Measurements from ENCODE around the gene SYNE1. TPM values are rescaled to one million over a fixed set of nuclear protein-coding genes. Genes with fewer than 3 reads are reported as not detected.

SYNE1 gene
- total RNA-seq, 1 donor from 2014 or later: 233 TPM

DNA sequence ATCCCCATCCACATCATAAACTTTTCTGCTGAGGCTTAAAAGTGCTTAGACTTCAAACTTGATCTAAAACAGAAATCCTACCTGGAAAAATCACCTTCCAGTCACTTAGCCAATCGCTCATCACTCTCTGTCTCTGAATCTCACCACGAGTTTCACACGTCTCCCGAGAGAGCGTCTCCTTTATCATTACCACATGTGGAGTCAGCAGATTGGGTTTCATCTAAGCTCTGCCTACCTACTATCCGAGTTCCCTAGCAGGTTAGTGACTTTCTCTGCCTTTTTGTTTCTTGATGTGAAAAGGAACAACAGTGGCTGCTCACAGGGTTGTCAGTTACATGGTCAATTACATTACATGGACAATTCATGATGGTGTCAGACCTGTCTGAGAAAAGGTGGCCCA, 543.5 kb downstream of the SYNE1 start:
- no peaks in the 10 kb centered on the region for H3K9me3 ChIP-seq
- H3K27me3 ChIP-seq: no peaks in the 10 kb centered on the region
- no peak overlapping the region for H3K27ac ChIP-seq
- no peaks in the 10 kb centered on the region for H3K36me3 ChIP-seq
- H3K4me3 ChIP-seq: no peak overlapping the region
- peaks cover 2 to 26% of the 10 kb centered on the region in 2 donors for H3K4me1 ChIP-seq
- DNase-seq (ENCODE audit: low spot score in 2 of 2): no peak
- intact Hi-C loops (cut with DNase I): no loop called here
- TF ChIP-seq, protein P1, sequence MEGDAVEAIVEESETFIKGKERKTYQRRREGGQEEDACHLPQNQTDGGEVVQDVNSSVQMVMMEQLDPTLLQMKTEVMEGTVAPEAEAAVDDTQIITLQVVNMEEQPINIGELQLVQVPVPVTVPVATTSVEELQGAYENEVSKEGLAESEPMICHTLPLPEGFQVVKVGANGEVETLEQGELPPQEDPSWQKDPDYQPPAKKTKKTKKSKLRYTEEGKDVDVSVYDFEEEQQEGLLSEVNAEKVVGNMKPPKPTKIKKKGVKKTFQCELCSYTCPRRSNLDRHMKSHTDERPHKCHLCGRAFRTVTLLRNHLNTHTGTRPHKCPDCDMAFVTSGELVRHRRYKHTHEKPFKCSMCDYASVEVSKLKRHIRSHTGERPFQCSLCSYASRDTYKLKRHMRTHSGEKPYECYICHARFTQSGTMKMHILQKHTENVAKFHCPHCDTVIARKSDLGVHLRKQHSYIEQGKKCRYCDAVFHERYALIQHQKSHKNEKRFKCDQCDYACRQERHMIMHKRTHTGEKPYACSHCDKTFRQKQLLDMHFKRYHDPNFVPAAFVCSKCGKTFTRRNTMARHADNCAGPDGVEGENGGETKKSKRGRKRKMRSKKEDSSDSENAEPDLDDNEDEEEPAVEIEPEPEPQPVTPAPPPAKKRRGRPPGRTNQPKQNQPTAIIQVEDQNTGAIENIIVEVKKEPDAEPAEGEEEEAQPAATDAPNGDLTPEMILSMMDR (IDR thresholded peaks at IDR 0.05): no peak

DNA sequence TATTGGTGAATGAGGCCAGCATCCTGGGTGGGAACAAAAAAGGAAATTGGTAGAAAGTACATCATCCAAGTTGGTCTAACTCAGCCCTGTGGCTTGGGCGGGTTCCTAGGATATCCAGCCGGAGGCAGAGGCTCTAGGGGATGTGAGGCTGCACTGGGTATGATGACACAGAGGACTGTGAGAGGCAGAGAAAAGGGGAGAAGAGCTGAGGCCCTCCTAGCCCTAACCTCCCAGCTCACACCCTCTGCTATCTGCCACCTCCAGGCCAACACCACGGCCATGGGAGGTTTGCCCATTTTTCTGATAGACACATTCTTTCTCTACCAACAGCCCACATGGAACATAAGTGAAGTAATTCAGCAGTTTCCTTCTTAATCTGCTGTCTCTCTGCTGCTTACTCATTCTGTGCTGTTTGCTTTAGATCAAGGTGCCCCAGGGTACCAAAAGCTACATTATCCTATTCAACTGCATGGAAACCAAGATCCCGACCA, 545.3 kb downstream of the SYNE1 start:
- TF ChIP-seq, protein P1 (IDR thresholded peaks at IDR 0.05): no peak
- Histone ChIP-seq H3K27me3 (no peaks in the 10 kb centered on the region), H3K36me3 (no peaks in the 10 kb centered on the region), H3K4me3 (no peak overlapping the region), H3K4me1 (peaks cover 2 to 22% of the 10 kb centered on the region in 2 donors), H3K27ac (peak overlapping the region in 1 of 2 donors; percentile 4), H3K9me3 (no peaks in the 10 kb centered on the region)
- intact Hi-C loops (cut with DNase I): no loop called here
- DNase-seq (ENCODE audit: low spot score in 2 of 2): no peak

DNA sequence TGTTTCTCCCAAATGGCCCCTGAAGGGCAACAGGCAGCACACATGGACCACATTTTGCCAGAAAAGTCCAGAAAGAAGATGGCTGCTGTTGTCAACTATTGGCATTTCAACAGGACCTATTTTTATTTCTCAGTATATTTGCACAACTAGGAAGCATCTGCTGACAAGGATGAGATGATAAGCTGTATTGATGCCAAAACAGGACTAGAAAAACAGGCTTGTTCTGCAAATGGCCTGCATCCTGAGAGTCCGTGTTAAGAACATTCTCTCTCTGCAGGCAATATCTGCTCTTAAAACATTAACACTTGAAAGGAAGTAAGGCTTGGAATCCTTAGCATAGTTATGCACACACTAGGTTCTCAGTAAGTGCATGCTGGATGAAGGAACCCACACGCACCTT, 546.0 kb downstream of the SYNE1 start:
- H3K4me3 ChIP-seq: no peak overlapping the region
- H3K36me3 ChIP-seq: no peaks in the 10 kb centered on the region
- no peak overlapping the region for H3K27ac ChIP-seq
- DNase-seq (ENCODE audit: low spot score in 2 of 2): no peak
- H3K9me3 ChIP-seq: no peaks in the 10 kb centered on the region
- no peaks in the 10 kb centered on the region for H3K27me3 ChIP-seq
- intact Hi-C loops (cut with DNase I): no loop called here
- peaks cover 2 to 18% of the 10 kb centered on the region in 2 donors for H3K4me1 ChIP-seq
- TF ChIP-seq, protein P1 (IDR thresholded peaks at IDR 0.05): no peak

DNA sequence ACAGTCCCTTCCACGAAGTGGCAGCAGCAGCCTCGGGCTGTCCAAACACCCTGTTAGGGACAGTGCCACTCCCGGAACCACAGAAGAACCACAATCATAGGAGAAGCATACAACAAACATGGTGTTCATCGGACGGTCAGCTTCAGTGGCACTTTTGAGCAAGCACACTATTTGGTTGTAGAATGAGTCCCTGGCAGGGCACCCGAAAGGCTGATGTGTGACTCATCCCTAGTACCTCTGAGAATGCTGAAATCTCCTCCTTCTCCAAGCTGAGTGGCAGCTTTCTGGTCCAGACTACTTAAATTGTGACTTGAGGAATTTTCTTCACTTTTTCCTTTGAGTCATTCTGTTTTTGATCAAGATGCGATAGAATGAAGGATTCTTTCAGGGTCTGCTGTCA, 547.2 kb downstream of the SYNE1 start:
- TF ChIP-seq, protein P1 (IDR thresholded peaks at IDR 0.05): no peak
- H3K4me3 ChIP-seq: no peak overlapping the region
- intact Hi-C loops (cut with DNase I): loop anchor here (5.0 kb wide), 1 partner anchor 32 kb away; no protein-coding TSS in a partner anchor
- H3K36me3 ChIP-seq: no peaks in the 10 kb centered on the region
- peaks cover 2 to 18% of the 10 kb centered on the region in 2 donors for H3K4me1 ChIP-seq
- H3K27me3 ChIP-seq: no peaks in the 10 kb centered on the region
- H3K9me3 ChIP-seq: no peaks in the 10 kb centered on the region
- H3K27ac ChIP-seq: peak overlapping the region in 1 of 2 donors; percentile 27
- DNase-seq (ENCODE audit: low spot score in 2 of 2): peak in 1 of 2 donors; percentile 80

DNA sequence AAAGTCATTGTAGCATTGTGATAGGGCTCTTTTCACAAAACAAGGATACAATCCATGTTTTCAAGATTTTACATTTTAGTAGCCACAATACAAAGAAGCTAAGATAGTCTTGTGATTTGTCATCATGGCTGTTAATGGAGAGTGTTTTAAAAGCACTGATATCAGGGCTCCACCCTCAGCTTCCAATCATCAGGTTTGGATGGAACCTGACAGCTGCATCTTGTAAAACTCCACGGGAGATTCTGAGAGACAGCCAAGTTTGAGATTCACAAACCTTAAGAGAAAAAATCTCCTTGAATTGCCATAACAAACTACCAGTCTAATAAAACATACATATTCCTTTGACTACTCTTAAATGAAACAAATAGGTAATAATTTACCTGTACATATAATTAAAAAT, 549.5 kb downstream of the SYNE1 start:
- Histone ChIP-seq H3K36me3 (no peaks in the 10 kb centered on the region), H3K4me1 (peaks cover 0 to 11% of the 10 kb centered on the region in 2 donors), H3K27ac (no peak overlapping the region), H3K9me3 (no peaks in the 10 kb centered on the region), H3K4me3 (no peak overlapping the region), H3K27me3 (no peaks in the 10 kb centered on the region)
- TF ChIP-seq, protein P1 (IDR thresholded peaks at IDR 0.05): no peak
- intact Hi-C loops (cut with DNase I): loop anchor here (5.0 kb wide), 1 partner anchor 35 kb away; no protein-coding TSS in a partner anchor
- no peak for DNase-seq (ENCODE audit: low spot score in 2 of 2)

DNA sequence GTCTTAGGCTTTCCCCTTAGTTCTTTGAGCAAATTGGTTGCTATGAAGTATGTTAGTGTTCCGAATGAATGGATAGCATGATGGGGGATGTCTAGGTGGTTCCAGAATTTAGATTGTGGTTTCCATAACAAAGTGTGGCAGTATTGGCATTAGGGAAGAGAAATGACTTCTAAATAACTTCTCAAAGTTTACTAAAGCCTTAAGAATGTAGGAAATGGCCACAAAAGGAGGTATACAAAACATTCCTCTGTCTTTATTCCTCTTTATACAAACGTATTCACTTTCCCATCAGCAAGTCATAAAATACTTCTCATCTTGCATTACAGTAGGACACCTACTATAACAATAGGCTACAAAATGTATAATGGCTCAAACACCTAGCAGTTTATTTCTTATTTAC, 550.1 kb downstream of the SYNE1 start:
- no peak overlapping the region for H3K27ac ChIP-seq
- no peak overlapping the region for H3K4me3 ChIP-seq
- peaks cover 0 to 7% of the 10 kb centered on the region in 2 donors for H3K4me1 ChIP-seq
- H3K9me3 ChIP-seq: no peaks in the 10 kb centered on the region
- TF ChIP-seq, protein P1 (IDR thresholded peaks at IDR 0.05): no peak
- intact Hi-C loops (cut with DNase I): loop anchor here (5.0 kb wide), 1 partner anchor 35 kb away; no protein-coding TSS in a partner anchor
- no peak for DNase-seq (ENCODE audit: low spot score in 2 of 2)
- no peaks in the 10 kb centered on the region for H3K27me3 ChIP-seq
- no peaks in the 10 kb centered on the region for H3K36me3 ChIP-seq

Data from ascending aorta (tissue), 2 donors.